ENCODE data around the gene SLC1A7.
A peak's percentile ranks its signal among the peaks of the same experiment; 100 is the strongest.

SLC1A7 gene

DNA sequence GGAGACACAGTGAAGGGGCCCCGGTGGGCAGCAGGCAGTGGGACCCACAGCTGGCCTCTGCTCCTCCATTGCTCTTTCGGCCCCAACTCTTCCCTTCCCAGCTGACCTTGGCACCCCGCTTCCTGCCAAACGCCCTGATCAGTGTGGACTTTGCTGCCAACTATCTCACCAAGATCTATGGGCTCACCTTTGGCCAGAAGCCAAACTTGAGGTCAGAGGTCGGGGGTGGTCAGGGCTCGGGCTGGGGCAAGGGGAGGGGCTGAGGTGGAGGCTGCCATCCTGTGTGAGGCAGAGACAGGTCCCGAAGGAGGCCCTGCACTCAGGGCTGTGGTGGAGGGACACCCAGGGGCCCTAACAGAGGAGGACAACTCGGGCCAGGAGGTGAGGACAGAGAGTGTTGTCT lies 66.7 kb downstream of the SLC1A7 start:
- DNase-seq (ENCODE audit: low spot score), result no peak

DNA sequence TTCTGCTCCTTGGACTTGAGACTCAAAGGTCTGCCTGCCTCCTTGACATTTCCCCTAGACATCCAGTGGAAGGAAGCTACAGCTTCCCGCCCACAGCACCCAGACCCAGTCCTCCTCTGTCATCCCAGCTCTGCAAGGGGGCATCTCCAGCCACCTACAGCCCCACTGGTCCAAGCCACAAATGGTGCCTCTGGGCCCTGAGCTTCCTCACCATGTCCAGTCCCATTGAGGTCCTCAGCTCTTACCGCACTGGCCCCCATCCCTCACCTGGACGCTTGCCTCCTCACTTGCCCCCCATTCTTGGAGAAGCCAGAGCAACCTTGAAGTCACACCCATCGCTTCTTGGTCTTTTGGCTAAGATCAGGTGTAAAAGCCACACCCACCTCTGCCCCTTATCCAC lies 67.2 kb downstream of the SLC1A7 start:
- no peak for DNase-seq (ENCODE audit: low spot score)

DNA sequence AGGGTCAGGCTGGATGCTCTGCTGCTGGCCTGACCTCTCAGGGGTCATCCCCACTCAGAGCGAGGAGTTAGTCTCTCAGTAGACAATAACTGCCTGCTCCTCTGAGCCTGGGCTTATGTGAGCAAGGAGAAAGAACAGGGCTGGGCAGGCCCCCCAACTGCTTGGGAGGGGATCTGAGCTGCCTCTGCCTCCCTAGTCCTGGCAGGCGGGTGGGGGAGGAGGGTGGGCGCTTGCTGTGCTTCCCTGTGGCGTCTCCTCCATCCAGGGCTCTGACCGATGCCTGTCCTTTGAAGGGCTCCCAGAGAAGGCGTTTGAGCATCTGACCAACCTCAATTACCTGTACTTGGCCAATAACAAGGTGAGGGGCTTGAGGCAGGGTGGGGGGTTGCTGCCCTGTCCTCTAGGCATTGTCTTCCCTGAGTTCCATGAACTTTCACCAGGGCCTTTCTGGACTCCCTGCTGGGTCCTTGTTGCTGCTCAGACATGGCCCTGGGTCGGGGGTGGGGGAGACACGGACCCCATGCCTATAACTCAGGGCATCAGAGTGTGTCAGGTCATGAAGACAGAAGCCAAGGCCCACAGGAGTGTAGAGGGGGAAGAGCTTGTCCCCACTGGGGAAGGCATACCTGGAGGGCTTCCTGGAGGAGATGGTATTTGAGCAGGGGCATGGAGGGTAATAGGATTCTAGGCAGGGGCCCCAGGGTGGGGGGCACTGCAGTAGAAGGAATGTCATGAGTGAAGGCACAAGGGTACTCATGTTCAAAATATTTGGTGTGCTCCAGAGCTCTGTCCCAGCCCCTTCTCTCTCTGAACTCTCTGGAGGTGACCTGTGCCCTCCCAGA lies 67.9 kb downstream of the SLC1A7 start:
- DNase-seq (ENCODE audit: low spot score), result no peak

DNA sequence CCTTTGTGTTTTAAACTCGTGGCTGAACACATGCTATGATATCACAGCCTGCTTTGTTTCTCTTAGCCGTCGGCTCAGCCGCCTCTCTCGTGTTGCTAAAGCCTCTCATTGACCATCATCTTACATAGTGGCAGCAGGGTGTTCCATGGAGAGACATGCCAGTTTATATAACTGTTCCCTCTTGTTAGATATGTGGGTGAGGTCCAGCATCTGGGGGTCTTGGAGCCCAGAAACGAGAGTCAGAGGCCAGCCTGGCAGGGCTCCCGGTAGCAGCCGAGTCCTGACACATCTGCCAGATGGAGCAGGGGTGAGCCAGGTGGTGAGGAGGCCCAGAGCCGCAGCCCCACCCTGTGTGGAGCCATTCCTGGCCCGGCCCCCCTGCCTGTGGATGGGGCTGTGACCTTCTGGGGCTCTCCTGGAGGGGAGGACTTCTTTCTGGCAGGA lies 68.5 kb downstream of the SLC1A7 start:
- DNase-seq (ENCODE audit: low spot score), result peak; percentile 14

DNA sequence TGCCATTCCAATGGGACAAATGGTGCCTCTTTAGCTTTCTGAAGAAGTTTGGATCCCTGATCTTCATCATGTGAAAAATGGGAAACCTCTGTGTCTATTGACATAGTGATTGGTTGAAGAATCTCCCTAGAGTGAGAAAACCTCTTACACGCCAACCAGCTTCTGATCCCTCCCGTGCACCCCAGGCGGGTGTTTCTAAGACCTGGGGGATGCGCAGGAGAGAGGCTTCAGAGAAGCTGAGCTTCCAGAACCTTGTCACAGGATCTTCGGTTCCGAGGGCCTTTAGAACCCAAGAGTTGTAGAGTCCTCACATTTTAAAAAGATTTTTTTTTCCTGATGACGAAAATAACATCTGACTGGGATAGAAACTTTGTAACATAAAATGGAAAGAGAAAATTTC lies 69.2 kb downstream of the SLC1A7 start:
- DNase-seq (ENCODE audit: low spot score), result no peak

DNA sequence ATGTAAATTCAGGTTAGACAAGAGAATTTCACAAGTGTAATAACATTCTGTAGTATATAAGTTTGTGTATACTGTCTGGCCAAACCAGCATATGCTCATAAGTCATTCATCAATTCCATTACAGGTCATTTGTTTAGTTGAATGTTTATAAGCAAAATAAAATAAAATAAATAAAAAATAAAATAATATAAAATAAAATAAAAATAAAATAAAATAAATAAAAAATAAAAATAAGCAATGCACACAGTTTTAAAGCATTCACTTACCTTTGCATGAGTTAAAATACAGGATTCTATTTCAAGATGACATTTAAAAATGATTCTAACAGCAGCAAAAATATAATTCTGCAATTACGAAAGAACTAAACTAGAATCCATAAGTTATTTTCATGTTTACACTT lies 70.5 kb downstream of the SLC1A7 start:
- DNase-seq (ENCODE audit: low spot score), result no peak

DNA sequence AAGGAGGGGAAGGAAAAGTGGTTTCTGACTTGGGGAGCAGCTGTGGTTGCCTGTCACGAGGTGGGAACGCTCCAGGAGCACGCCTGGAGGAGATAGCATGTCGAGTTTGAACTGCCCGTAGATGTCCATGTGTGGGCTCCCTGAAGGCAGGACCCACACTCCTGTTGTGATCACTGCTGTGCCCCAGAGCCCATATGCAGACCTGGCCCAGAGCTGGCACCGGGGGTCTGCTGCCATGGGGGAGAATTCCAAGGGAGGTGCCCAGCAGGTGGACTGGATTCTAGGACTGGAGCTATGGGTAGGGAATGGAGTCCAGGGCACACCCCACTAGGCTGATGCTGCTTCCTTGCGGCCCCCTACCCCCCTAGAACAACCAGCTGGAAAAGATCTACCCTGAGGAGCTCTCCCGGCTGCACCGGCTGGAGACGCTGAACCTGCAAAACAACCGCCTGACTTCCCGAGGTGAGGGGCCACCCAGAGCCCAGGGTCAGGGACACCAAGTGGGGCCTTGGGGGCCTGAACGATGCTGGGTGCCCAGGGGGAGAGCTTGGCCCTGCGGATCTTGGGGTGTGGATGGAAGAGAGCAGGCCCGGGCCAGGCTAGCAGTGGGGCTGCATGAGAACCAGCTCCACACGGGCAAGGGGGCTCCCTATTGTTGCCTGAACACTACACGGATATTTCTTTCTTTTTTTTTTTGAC lies 71.1 kb downstream of the SLC1A7 start:
- no peak for DNase-seq (ENCODE audit: low spot score)

DNA sequence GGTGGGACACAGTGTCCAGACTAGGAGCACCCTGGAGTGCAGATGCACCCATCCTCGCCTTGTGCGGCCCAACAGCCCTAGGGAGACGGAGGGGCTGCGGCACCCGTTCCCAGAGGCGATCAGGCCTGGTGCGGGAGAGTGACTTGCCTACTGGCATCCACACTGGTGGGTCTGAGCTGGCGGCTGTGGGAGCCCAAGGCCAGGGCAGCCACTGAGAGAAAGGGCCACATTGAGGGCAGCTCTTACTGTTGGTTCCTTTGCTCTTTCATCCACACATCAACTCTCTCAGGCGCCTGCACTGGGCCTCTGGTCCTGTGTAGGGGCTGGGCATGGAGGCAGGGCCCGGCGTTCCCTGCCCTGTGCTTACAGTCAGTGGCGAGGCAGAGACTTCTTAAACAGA lies 71.8 kb downstream of the SLC1A7 start:
- DNase-seq (ENCODE audit: low spot score), result no peak

DNA sequence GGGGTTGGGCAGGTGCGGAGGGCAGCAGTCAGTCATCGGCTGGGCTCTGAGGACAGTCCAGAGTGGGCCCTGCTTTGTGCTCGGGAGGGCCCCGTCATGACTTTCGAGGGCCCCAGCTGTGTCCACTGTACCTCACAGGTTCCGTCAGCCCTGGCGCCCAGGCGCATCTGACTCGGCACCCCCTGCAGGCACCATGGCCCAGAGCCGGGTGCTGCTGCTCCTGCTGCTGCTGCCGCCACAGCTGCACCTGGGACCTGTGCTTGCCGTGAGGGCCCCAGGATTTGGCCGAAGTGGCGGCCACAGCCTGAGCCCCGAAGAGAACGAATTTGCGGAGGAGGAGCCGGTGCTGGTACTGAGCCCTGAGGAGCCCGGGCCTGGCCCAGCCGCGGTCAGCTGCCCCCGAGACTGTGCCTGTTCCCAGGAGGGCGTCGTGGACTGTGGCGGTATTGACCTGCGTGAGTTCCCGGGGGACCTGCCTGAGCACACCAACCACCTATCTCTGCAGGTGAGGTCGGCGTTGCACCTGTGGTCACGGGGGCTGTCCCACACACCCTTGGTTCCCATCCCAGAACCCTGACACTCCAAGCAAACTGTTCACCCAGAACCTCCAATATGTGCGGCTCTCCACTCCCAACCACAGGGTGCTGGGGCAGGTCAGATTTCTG lies 72.6 kb downstream of the SLC1A7 start:
- DNase-seq (ENCODE audit: low spot score), result no peak

DNA sequence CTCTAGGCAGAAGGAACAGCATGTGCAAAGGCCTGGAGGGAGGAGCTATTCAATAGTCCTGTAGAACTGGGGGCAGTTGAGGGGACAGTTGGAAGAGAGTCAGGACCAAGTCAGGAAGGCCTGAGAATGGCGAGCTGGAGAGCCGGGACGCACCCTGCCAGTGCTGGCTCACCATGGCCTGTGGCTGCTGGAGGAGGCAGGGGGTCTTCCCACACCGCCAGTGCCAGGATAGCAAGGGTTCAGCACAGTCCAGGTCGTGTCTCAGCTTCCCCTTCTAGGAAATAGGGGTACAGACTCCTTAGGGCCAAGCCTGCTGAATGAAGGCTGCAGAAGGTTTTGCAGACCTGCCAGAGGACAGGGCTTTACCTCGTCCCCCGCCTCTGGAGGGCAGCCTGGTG lies 73.2 kb downstream of the SLC1A7 start:
- no peak for DNase-seq (ENCODE audit: low spot score)

DNA sequence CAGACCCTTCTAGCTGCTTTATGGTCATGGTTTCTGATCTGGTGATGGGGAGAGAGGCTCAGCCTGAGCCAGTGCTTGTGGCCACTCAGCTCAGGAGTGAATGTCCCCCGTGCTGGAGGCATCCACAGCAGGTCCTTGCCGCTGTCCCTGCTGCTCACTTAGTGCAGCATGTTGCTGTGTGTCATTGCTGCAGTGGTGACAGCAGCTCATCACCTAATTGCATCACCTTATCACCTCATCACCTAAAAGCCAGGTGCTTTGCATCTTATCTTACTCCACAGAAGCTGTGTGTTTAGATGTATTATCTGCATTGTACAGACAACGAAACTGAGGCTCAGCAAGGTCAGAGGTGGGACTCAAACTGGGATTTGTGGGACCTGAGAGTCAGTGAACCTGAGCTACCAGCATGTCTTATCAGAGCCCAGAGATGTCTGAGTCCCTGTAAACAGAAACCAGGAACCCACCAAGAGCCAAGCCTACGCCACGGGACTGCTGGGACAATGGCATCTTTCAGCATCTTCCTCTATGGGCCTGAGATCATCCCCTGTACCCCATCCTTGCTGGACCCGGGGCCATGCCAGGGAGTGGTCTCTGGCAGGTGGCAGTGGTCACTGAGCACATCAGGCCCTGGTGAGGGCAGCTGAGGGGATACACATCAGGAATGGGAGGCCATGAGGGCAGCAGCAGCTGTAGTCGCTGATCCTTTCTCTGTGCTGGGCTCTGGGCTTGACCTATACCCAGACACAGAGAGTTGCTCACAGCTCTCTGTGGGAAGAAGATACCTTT lies 73.9 kb downstream of the SLC1A7 start:
- DNase-seq (ENCODE audit: low spot score), result no peak

DNA sequence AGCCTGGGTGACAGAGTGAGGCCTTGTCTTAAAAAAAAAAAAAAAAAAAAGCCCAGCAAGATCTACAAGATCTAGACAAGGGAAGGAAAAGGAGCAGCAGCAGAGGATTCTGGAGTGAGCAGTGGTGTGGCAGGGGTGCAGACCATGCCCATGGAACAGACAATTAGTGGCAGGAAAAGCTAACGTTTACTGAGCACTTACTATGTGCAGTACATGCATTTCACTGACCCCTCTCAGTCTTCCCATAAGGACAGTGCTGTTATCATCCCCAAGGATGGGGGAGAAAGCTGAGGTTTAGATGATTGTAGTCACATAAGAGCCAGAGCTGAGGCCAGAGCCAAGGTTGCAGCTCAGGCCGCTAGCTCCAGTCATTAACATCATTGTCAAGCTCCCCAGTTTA lies 74.6 kb downstream of the SLC1A7 start:
- DNase-seq (ENCODE audit: low spot score), result no peak

DNA sequence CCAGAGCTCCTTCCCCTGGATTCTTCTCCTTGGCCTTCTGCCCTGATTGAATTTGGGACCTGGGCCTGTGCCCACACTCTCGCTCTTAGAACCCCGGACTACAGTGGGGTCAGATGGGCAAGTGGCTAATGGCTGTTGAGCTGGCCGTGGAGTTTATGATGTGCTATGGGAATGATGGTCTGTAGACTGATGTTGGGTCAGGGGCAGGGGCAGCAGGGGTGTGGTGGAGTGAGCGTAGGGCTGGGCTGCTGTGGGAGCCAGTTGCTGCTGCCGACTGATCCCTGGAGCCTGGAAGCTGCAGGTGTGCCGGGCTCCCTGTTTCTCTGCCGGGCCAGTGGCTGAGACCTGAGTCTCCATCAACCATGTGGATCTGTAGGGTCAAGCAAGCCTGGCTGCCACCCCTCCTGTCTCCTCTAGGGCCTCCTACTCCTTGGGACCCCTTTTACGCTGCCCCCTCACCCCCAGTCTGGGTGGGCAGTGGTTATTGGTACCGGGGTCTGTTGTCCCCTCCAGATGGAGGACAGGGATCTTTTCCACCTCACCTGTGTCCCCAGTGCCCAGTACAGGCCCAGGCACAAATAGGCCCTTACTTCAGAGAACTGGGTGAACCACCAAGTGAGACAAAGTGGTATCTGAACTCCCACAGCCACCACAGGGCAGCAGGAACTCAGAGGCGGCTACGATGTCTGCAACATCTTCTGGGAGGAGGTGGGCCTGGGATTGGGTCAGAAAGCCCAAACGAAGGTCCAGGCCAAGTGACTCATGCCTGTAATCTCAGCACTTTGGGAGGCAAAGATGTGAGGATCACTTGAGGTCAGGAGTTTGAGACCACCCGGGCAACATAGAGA lies 75.3 kb downstream of the SLC1A7 start:
- DNase-seq (ENCODE audit: low spot score), result no peak

DNA sequence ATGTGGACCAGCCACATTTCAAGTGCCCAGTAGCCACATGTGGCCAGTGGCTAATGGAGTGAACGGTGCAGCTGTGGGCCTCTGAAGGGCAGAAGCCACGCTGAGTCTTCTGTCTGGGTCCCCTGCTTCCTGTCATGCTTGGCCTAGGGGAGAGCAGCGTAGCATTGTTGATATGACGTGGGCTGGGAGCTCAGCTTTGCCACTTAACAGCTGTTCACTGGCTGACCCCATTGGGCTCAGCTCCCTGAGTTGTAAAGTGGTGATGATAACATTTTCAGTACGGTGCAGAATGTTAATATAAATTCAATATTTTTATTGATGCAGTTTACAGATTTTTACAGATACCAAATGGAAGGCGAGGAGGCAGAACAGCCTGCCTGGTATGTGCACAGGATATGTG lies 76.0 kb downstream of the SLC1A7 start:
- no peak for DNase-seq (ENCODE audit: low spot score)

DNA sequence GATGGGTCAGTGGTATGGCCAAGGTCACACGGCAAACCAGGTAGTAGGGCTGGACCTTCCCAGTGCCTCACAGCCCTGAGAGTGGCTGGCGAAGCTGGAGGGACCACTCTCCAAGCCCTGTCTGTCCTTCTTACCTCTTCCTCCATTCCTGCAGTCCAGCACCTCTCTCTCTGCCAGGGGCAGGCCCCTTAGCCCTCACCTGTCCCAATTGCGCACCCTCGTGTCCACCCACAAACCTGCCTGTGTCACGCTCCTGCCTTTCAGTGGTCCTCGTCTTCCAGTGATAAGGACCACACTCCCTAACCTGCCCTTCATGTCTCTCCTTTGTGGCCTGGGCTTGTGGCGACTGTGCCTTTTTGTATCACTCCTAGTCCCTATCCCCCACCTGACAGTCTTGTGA lies 77.0 kb downstream of the SLC1A7 start:
- DNase-seq (ENCODE audit: low spot score), result no peak

DNA sequence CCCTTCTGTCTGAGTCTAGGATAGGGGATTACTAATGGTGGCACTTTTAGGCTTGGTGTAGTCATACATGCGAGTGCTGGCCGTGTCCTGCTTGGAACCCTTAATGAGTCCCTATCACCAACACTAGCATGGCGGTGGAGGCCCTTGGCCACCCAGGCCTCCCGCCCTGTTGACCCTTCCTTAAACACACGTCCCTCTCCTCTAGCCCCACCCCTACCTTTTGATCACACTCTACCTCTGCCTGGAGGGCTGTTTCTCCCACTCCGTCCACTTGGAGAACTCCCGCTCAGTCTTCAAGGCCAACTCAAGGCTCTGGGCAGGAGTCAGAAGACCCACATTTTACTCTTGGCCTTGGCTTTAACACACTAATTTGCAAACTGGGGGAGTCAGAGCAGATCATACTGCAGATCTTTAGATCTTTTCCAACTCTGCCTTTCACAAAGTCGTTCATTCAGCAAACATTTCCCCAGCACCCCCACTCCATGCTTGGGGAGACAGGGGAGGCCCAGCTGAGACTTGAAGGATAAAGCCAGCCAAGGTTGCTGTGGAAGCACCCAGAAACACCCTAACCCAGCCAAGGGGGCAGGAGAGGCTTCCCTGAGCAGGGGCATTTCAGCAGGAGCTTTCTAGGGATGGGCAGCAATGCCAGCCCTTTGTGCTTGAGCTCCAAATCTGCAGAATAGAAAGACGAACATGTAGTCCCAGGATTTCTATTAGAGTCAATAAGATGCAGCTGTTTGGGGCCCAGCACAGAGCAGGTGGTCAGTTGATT lies 78.5 kb downstream of the SLC1A7 start:
- no peak for DNase-seq (ENCODE audit: low spot score)

DNA sequence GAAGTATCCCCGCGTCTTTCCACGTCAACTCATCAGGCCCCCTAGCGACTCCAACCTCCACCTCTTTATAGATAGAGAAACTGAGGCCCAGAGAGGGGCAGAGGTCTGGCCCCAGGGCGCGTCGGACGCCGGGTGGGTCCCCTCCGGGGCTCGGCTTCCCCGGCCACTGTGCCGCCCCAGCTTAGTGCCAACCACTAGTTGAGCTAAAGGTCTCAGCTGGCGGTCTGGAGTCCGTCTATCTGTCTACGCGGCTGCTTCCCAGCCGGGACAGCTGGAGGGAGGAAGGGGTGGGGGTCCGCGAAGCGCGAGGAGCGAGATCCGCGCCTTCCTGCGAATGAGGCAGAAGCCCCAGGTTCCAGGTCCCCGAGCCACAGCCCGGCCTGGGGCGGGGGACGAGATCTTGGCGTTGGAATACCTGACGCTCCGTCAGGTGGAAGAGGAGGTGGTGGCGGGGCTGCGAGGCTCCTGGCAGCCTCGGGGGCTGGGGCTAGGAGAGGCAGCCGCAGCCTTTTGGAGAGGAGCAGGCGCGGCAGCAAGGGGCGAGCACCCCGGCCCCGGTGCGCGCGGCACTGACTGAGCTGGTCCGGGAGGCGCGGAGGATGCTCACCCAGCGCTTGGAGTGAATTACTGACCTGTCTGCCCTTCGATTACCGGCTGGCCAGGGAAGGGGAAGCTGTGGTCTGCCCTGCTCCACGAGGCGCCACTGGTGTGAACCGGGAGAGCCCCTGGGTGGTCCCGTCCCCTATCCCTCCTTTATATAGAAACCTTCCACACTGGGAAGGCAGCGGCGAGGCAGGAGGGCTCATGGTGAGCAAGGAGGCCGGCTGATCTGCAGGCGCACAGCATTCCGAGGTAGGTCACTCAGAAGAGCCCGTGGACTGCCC lies 79.5 kb downstream of the SLC1A7 start:
- no peak for DNase-seq (ENCODE audit: low spot score)

DNA sequence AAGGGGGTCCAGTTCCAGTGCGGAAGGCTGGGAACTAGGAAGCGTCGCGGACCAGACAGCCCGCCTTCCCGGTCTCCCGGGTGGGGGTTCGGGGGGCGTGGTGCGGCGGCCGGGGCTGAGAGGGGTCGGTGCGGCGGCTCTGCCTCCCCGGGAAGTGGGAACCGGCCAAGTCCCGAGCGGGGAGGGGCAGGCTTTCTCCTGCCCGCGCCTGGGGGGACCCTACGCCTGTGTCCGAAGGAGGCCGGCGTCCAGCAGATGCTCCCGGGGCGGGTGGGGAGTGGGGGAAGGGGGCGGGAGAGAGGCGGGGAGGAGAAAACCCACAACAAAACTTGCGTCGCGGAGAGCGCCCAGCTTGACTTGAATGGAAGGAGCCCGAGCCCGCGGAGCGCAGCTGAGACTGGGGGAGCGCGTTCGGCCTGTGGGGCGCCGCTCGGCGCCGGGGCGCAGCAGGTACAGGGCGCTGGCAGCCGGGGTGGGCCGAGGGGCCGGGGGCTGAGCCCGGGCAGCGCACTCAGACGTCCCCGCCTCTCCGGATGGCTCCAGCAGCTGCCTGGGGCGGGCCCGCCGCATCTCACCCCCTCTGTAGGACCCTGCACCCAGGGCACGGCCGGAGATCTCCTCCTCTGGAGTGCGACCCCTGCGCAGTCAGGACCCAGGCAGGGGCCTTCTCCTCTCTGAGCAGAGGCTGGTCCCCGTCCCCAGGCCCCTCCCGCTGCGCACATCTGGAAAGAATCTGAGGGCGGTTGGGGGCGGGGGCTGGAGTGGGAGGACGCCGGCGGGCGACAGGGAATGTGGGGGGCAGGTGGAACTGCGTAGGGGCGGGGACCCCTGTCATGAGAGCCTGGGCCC lies 80.4 kb downstream of the SLC1A7 start, which contains the start of gene PODN:
Gene PODN, plus strand, starts transcription at position 355 of the 849 bp plus-strand sequence. CDS start 7,643 bp downstream, outside the sequence.
- DNase-seq (ENCODE audit: low spot score), result no peak
